K562 (cell line): Measurements from ENCODE around the gene TPI1. TPM values are rescaled to one million over a fixed set of nuclear protein-coding genes. Genes with fewer than 3 reads are reported as not detected.
A peak's percentile ranks its signal among the peaks of the same experiment; 100 is the strongest.

ENCODE experiments used
- ATAC-seq: fragments of 200-7000 bp; cut with Tn5 transposase; 3 replicates; pipeline ENCODE4 v1.9.1; 2020; ENCODE audit warnings: moderate library complexity
- BruUV-seq: library from RNA; stranded (reverse); fragments of 400-500 nt; replicated peaks from 2 replicates; lab custom pipeline; 2021; lab: Mats Ljungman, UMichigan
- CTCF ChIA-PET: fragments of 300-600 bp; formaldehyde crosslinking; extraction: SDS; loops from one replicate; lab custom pipeline; 2021; ENCODE audit warnings: low intra/inter-chr PET ratio; lab: Yijun Ruan, JAX
- POLR2A ChIA-PET: fragments of 300-600, 350-650 bp; sonication (Branson Sonifier 250); formaldehyde crosslinking; extraction: SDS; loops from one replicate; lab custom pipeline; 2021; ENCODE audit warnings: antibody characterized with exemption, inconsistent platforms; lab: Yijun Ruan, JAX
- DNase-seq, 4 experiments: peaks; one replicate each; pipeline versions ENCODE4 v3.0.0 to v3.0.0-alpha.2; 2011 to 2018; ENCODE audit warnings: low spot score in 3 of 4, mixed read lengths in 3 of 4; ENCODE audit errors: extremely low read depth in 1 of 4
- FAIRE-seq: peaks from 2 replicates; lab custom pipeline; 2011; peaks lifted over from hg19 to GRCh38; lab: Jason Lieb, UNC
- H2AFZ ChIP-seq: 2 replicates; pipeline ENCODE4 v1.6.0; 2011; ENCODE audit warnings: low read depth, low read length, control low read depth, inconsistent platforms
- H3K27ac ChIP-seq: fragments of 200-600 bp; 3 replicates; pipeline ENCODE4 v1.8.0; 2011; ENCODE audit warnings: low read depth, mild to moderate bottlenecking, control low read depth, inconsistent platforms, low read length, moderate library complexity, mixed read lengths; ENCODE audit errors: extremely low read depth
- H3K27me3 ChIP-seq, 2 experiments: fragments of 300-600 bp in 1 of 2; 2 replicates in 1 of 2; 3 replicates in 1 of 2; pipeline versions ENCODE4 v1.6.0 to v1.8.0; 2011; ENCODE audit warnings: inconsistent platforms in 2 of 2, low read length in 2 of 2, mild to moderate bottlenecking in 1 of 2, mixed read lengths in 1 of 2, moderate library complexity in 1 of 2; ENCODE audit not compliant: control insufficient read depth in 2 of 2, insufficient read depth in 2 of 2
- H3K36me3 ChIP-seq: fragments of 300-600 bp; 3 replicates; pipeline ENCODE4 v1.8.0; 2011; ENCODE audit warnings: mild to moderate bottlenecking, low read length, inconsistent platforms; ENCODE audit not compliant: control insufficient read depth, insufficient read depth
- H3K4me1 ChIP-seq, 2 experiments: fragments of 200-600 bp in 1 of 2; replicated peaks in 1 of 2; 2 replicates in 1 of 2; 3 replicates in 1 of 2; pipeline versions ENCODE4 v1.5.1 to v1.8.0; 2011; ENCODE audit warnings: inconsistent platforms in 2 of 2, low read length in 2 of 2, mild to moderate bottlenecking in 1 of 2, mixed read lengths in 1 of 2, moderate library complexity in 1 of 2; ENCODE audit not compliant: control insufficient read depth in 2 of 2, insufficient read depth in 2 of 2
- H3K4me2 ChIP-seq: 2 replicates; pipeline ENCODE4 v1.6.1; 2011; ENCODE audit warnings: low read length, control low read depth, inconsistent platforms, mixed read lengths; ENCODE audit not compliant: insufficient read depth
- H3K4me3 ChIP-seq: fragments of 200-600 bp; sonication (generic), shearing (Covaris generic); 2 replicates; pipeline ENCODE4 v1.5.1; 2016; ENCODE audit warnings: control low read depth, inconsistent platforms
- H3K79me2 ChIP-seq: fragments of 200-600 bp; 3 replicates; pipeline ENCODE4 v1.8.0; 2011; ENCODE audit warnings: low read length, inconsistent platforms; ENCODE audit not compliant: control insufficient read depth, insufficient read depth
- H3K9ac ChIP-seq, 2 experiments: 2 replicates each; pipeline versions ENCODE4 v1.6.0 to v1.6.1; 2011; ENCODE audit warnings: low read depth in 2 of 2, low read length in 2 of 2, control low read depth in 1 of 2, inconsistent platforms in 1 of 2, mild to moderate bottlenecking in 1 of 2, mixed read lengths in 1 of 2; ENCODE audit not compliant: insufficient read depth in 1 of 2
- H3K9me1 ChIP-seq: one replicate; pipeline ENCODE4 v1.6.0; 2011; ENCODE audit warnings: inconsistent platforms, mild to moderate bottlenecking, low read length, moderate library complexity; ENCODE audit not compliant: control insufficient read depth, insufficient read depth
- H3K9me3 ChIP-seq: replicated peaks from 2 replicates; pipeline ENCODE4 v1.5.1; 2011; ENCODE audit warnings: low read depth, low read length, inconsistent platforms; ENCODE audit not compliant: control insufficient read depth, insufficient read depth
- H4K20me1 ChIP-seq: replicated peaks from 2 replicates; pipeline ENCODE4 v1.6.1; 2011; ENCODE audit warnings: low read length, inconsistent platforms, mixed read lengths; ENCODE audit not compliant: control insufficient read depth, insufficient read depth
- HDAC2 ChIP-seq: fragments of 450-650 bp; IDR thresholded peaks from 2 replicates; pipeline ENCODE4 v1.6.1; 2016; ENCODE audit warnings: mild to moderate bottlenecking
- LCOR ChIP-seq: sonication (generic); formaldehyde crosslinking; IDR thresholded peaks from 2 replicates; pipeline ENCODE4 v1.8.0; 2022; ENCODE audit warnings: mild to moderate bottlenecking, missing genetic modification reagents
- MECOM ChIP-seq: fragments of 250-450 bp; sonication (Bioruptor Pico); IDR thresholded peaks from 2 replicates; pipeline ENCODE4 v1.8.0; 2022; ENCODE audit warnings: inconsistent platforms
- ZFX ChIP-seq: sonication (generic); formaldehyde crosslinking; IDR thresholded peaks from 2 replicates; pipeline ENCODE4 v1.8.0; 2022; ENCODE audit warnings: mild to moderate bottlenecking, missing genetic modification reagents, moderate library complexity
- ZNF253 ChIP-seq: fragments of 250-450 bp; sonication (Bioruptor Pico); conservative IDR thresholded peaks from 2 replicates; pipeline ENCODE4 v1.6.1; 2021; ENCODE audit warnings: mild to moderate bottlenecking
- ZNF277 ChIP-seq: fragments of 250-450 bp; sonication (Bioruptor Pico); IDR thresholded peaks from 2 replicates; pipeline ENCODE4 v1.8.0; 2022; ENCODE audit warnings: inconsistent platforms, mild to moderate bottlenecking, moderate library complexity, borderline replicate concordance
- ZNF76 ChIP-seq: fragments of 250-450 bp; sonication (Bioruptor Pico); IDR thresholded peaks from 2 replicates; pipeline ENCODE4 v1.4.0; 2020; ENCODE audit warnings: mild to moderate bottlenecking, moderate library complexity, borderline replicate concordance
- WGBS: fragments of 100-300 bp; shearing (Covaris generic); methylation state at CpG from one replicate; pipeline ENCODE4 v1.1.6; 2016; ENCODE audit warnings: low coverage, mixed read lengths; ENCODE audit not compliant: insufficient coverage; ENCODE audit errors: missing lambda C conversion rate; 5-methylcytosine and 5-hydroxymethylcytosine counted together
- in situ Hi-C: fragments of 300-500 bp; cut with MboI; formaldehyde crosslinking; loops from 4 replicates; pipeline ENCODE4 v1.15.0; 2018; ENCODE audit warnings: inconsistent platforms, mixed read lengths
- intact Hi-C: fragments of 100-400 bp; cut with micrococcal nuclease; formaldehyde crosslinking; loops from 2 replicates; pipeline ENCODE4 v1.14.2; 2022
- polyA plus RNA-seq, 8 experiments: library from polyadenylated mRNA; depleted of rRNA in 4 of 8; stranded (reverse) in 5 of 8; unstranded in 3 of 8; fragments of >200 nt; fragmentation: Nextera tagmentation in 2 of 8; fragmentation: Illumina TruSeq in 1 of 8; extraction: Ambion mirVana in 2 of 8; extraction: Trizol in 1 of 8; gene quantifications; 2 replicates each; pipeline versions ENCODE4 v1.2.1 to v1.2.3, GENCODE V29; 2011 to 2014; ENCODE audit warnings: inconsistent platforms in 1 of 8, missing spikeins in 1 of 8
- total RNA-seq, 7 experiments: library from RNA; depleted of rRNA in 6 of 7; stranded (reverse); fragments of >200 nt in 6 of 7; fragmentation: Illumina TruSeq in 2 of 7; extraction: Trizol in 2 of 7; gene quantifications; 2 replicates each; pipeline versions ENCODE4 v1.2.1 to v1.2.3, GENCODE V29; 2011 to 2021; ENCODE audit warnings: low replicate concordance in 1 of 7

TPI1 gene
- total and polyA plus RNA-seq, 9 of the 15 experiments (the other 6 are each of a cell fraction or from before 2014, with no cell fraction given), result 662 to 4,971 (median 892) TPM

- FAIRE-seq, result peak; percentile 74
- H3K27ac ChIP-seq, result no peak overlapping the region
- peak overlapping the region; percentile 76 for H3K4me2 ChIP-seq
- H3K4me1 ChIP-seq, result peaks cover 12 to 40% of the 10 kb centered on the region in 2 experiments; a peak in 4 of 5 replicates
- WGBS, result 34% methylated on average over 11 of the region's 14 CpGs
- in situ Hi-C loops (no loop called here), intact Hi-C loops (no loop called here)
- BruUV-seq, result no TSS peak
- peaks cover 6% of the 10 kb centered on the region for H3K9me1 ChIP-seq
- H3K4me3 ChIP-seq, result peak overlapping the region; percentile 46
- peak overlapping the region; percentile 34 to 87 for H3K9ac ChIP-seq
- H3K27me3 ChIP-seq, result no peaks in the 10 kb centered on the region
- H3K79me2 ChIP-seq, result peaks cover 19% of the 10 kb centered on the region
- ChIA-PET CTCF (no interaction called here), POLR2A (interaction anchor here (0.6 kb wide), 1 partner anchor 27 kb away, joined by 3 read pairs; no protein-coding TSS in a partner anchor)
- H2AFZ ChIP-seq, result peak overlapping the region; percentile 44; the same call in 1 of the 2 replicates
- no peak for ATAC-seq
- no peak for DNase-seq
- H4K20me1 ChIP-seq, result no peaks in the 10 kb centered on the region
- peaks cover 19% of the 10 kb centered on the region; the same call in 2 of the 3 replicates for H3K36me3 ChIP-seq
- H3K9me3 ChIP-seq, result no peaks in the 10 kb centered on the region
- TF ChIP-seq ZFX (0 out of 2 replicates have a peak, but pooled peaks have one; percentile 15), HDAC2 (no peak)
Measured at GRCh38 chr12:6915789-6916285, 48.5 kb downstream of the TPI1 start.

- Histone ChIP-seq H3K36me3 (peaks cover 19% of the 10 kb centered on the region; the same call in 2 of the 3 replicates), H3K27me3 (no peaks in the 10 kb centered on the region), H3K4me2 (peak overlapping the region; percentile 46; the same call in 1 of the 2 replicates), H4K20me1 (no peaks in the 10 kb centered on the region), H3K9me3 (no peaks in the 10 kb centered on the region), H3K79me2 (peaks cover 19% of the 10 kb centered on the region), H3K9ac (peak overlapping the region; percentile 34 to 87; a peak in 2 of 4 replicates), H3K4me1 (peaks cover 12 to 40% of the 10 kb centered on the region in 2 experiments; a peak in 4 of 5 replicates), H3K27ac (no peak overlapping the region), H2AFZ (no peak overlapping the region), H3K9me1 (peaks cover 6% of the 10 kb centered on the region), H3K4me3 (no peak overlapping the region)
- intact Hi-C loops, result no loop called here
- in situ Hi-C loops, result no loop called here
- no CpG with 5 or more reads among the region's 11 CpGs for WGBS
- ChIA-PET POLR2A (interaction anchor here (0.5 to 0.6 kb wide), 3 partner anchors 26 to 30 kb away, joined by 3 read pairs; no protein-coding TSS in a partner anchor), CTCF (no interaction called here)
- BruUV-seq, result TSS peak; percentile 37
- no peak for ATAC-seq
- DNase-seq, result no peak
- FAIRE-seq, result no peak
- TF ChIP-seq MECOM (no peak), ZNF277 (CRISPR knock-in tag) (no peak), LCOR (CRISPR knock-in tag) (no peak), ZNF76 (CRISPR knock-in tag) (no peak), ZNF253 (no peak)
Measured at GRCh38 chr12:6916426-6917200, 49.3 kb downstream of the TPI1 start.
